Panc1 (cell line): ENCODE results near the gene EOLA2.
"Not testable (repeated sequence)": the region's sequence is repeated elsewhere in the genome, so short reads cannot be mapped to it uniquely, and the experiment has no call there.

Experiments used
- CTCF ChIP-seq: fragments of 450-650 bp; IDR thresholded peaks from 2 replicates; pipeline ENCODE4 v1.5.1; 2017; ENCODE audit warnings: mild to moderate bottlenecking
- POLR2AphosphoS5 ChIP-seq: IDR thresholded peaks from 2 replicates; pipeline ENCODE4 v1.6.1; 2012; ENCODE audit warnings: mild to moderate bottlenecking, low read depth, low read length, moderate library complexity
- REST ChIP-seq, 2 experiments: IDR thresholded peaks; 2 replicates each; pipeline ENCODE4 v1.6.1; 2011 to 2012; ENCODE audit warnings: low read depth in 2 of 2, control low read depth in 1 of 2, low read length in 1 of 2, mild to moderate bottlenecking in 1 of 2, moderate library complexity in 1 of 2; ENCODE audit not compliant: insufficient read depth in 1 of 2

- TF ChIP-seq REST (IDR thresholded peaks at IDR 0.05; ENCODE audit: insufficient read depth in 1 of 2, low read depth in 2 of 2, low read length in 1 of 2); CTCF; POLR2AphosphoS5: not testable (repeated sequence)
These were observed 6.9 kb upstream of the EOLA2 start for GRCh38 chrX:149945087-149945670.
